ENCODE results near the gene TSHZ2.

DNA sequence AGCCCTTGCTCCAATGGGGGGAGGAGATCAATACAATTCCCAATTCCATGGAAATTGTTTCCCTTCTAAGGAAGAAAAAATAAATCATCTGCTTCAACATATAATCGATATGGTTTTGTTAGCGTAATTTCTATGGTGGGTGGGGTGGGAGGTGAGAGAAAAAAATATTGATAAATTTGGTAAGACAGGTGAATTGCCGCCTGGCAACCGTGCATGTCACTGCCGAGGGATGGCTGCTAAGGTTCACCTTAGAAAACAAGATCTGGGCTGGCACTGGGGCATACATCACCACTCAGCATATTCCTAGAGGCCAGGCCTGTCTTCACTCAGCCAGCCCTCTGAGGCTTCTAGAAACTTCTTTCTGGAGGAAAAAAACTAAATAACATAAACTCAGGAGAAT lies 517.4 kb downstream of the TSHZ2 start:
- TF ChIP-seq CTCF (IDR thresholded peaks at IDR 0.05), result no peak
- no peak for TF ChIP-seq POLR2A (IDR thresholded peaks at IDR 0.05)
- TF ChIP-seq POLR2AphosphoS5 (IDR thresholded peaks at IDR 0.05), result no peak
- no peak for TF ChIP-seq EP300 (IDR thresholded peaks at IDR 0.05; ENCODE audit: low read depth)
